ENCODE data around the gene SWI5. TPM values are rescaled to one million over a fixed set of nuclear protein-coding genes. Genes with fewer than 3 reads are reported as not detected.
A peak's percentile ranks its signal among the peaks of the same experiment; 100 is the strongest.

Gene SWI5
- total and polyA plus RNA-seq, 3 donors from 2014 or later, result 69.3 to 164 (median 131) TPM

GRCh38 chr9:128309551-128309950, 33.5 kb downstream of the SWI5 start:
- 92 to 96% methylated on average over 5 to 16 of the region's 16 CpGs for WGBS, 2 donors
- H3K36me3 ChIP-seq (ENCODE audit: low read depth, missing control alignments), result no peaks in the 10 kb centered on the region
- no peak overlapping the region for H3K4me3 ChIP-seq

GRCh38 chr9:128310461-128310860, 34.4 kb downstream of the SWI5 start:
- H3K27ac ChIP-seq, result no peak overlapping the region
- no peaks in the 10 kb centered on the region for H3K9me3 ChIP-seq
- no peak for TF ChIP-seq POLR2A (IDR thresholded peaks at IDR 0.05)
- no peak for TF ChIP-seq CTCF (IDR thresholded peaks at IDR 0.05)
- peak; percentile 25 for DNase-seq
- H3K36me3 ChIP-seq (ENCODE audit: low read depth, missing control alignments), result no peaks in the 10 kb centered on the region
- no peak overlapping the region for H3K4me3 ChIP-seq
- no peaks in the 10 kb centered on the region for H3K4me1 ChIP-seq
- H3K27me3 ChIP-seq, result no peaks in the 10 kb centered on the region
- 64 to 72% methylated on average over 6 to 10 of the region's 10 CpGs for WGBS, 2 donors
- intact Hi-C loops (cut with DNase I; ENCODE audit: low total_unique reads), result no loop called here

More at GRCh38 chr9:128309551-128309950, 33.5 kb downstream of the SWI5 start:
- TF ChIP-seq POLR2A (IDR thresholded peaks at IDR 0.05), result no peak
- TF ChIP-seq CTCF (IDR thresholded peaks at IDR 0.05), result no peak
- Histone ChIP-seq H3K9me3 (no peaks in the 10 kb centered on the region), H3K27me3 (no peaks in the 10 kb centered on the region), H3K27ac (no peak overlapping the region), H3K4me1 (peaks cover 2% of the 10 kb centered on the region)
- intact Hi-C loops (cut with DNase I; ENCODE audit: low total_unique reads), result no loop called here
- no peak for DNase-seq

GRCh38 chr9:128314697-128315096, 38.6 kb downstream of the SWI5 start:
- no peak for DNase-seq
- intact Hi-C loops (cut with DNase I; ENCODE audit: low total_unique reads), result no loop called here
- Histone ChIP-seq H3K27ac (no peak overlapping the region), H3K4me3 (no peak overlapping the region), H3K27me3 (no peaks in the 10 kb centered on the region), H3K9me3 (no peaks in the 10 kb centered on the region), H3K4me1 (no peaks in the 10 kb centered on the region), H3K36me3 (ENCODE audit: low read depth, missing control alignments) (no peaks in the 10 kb centered on the region)
- 83 to 96% methylated on average over 3 to 4 of the region's 4 CpGs for WGBS, 2 donors
- TF ChIP-seq POLR2A (IDR thresholded peaks at IDR 0.05) (no peak), CTCF (IDR thresholded peaks at IDR 0.05) (no peak)

- Histone ChIP-seq H3K36me3 (ENCODE audit: low read depth, missing control alignments) (no peaks in the 10 kb centered on the region), H3K27ac (no peak overlapping the region), H3K4me3 (no peak overlapping the region), H3K27me3 (no peaks in the 10 kb centered on the region), H3K9me3 (no peaks in the 10 kb centered on the region), H3K4me1 (no peaks in the 10 kb centered on the region)
- DNase-seq, result no peak
- no peak for TF ChIP-seq CTCF (IDR thresholded peaks at IDR 0.05)
- TF ChIP-seq POLR2A (IDR thresholded peaks at IDR 0.05), result no peak
- 72 to 79% methylated on average over 9 of the region's 9 CpGs for WGBS, 2 donors
- intact Hi-C loops (cut with DNase I; ENCODE audit: low total_unique reads), result no loop called here
These were observed 40.3 kb downstream of the SWI5 start for GRCh38 chr9:128316421-128316820.

GRCh38 chr9:128317629-128318028, 41.6 kb downstream of the SWI5 start:
- no peak overlapping the region for H3K27ac ChIP-seq
- no peaks in the 10 kb centered on the region for H3K4me1 ChIP-seq
- intact Hi-C loops (cut with DNase I; ENCODE audit: low total_unique reads), result no loop called here
- no peak for TF ChIP-seq CTCF (IDR thresholded peaks at IDR 0.05)
- TF ChIP-seq POLR2A (IDR thresholded peaks at IDR 0.05), result no peak
- H3K36me3 ChIP-seq (ENCODE audit: low read depth, missing control alignments), result no peaks in the 10 kb centered on the region
- 78 to 88% methylated on average over 2 of the region's 2 CpGs for WGBS, 2 donors
- H3K9me3 ChIP-seq, result no peaks in the 10 kb centered on the region
- no peak for DNase-seq
- no peaks in the 10 kb centered on the region for H3K27me3 ChIP-seq
- no peak overlapping the region for H3K4me3 ChIP-seq
